H1 (cell line): ENCODE data around the gene KLHDC4. TPM values are rescaled to one million over a fixed set of nuclear protein-coding genes. Genes with fewer than 3 reads are reported as not detected.
"Not testable (repeated sequence)": the region's sequence is repeated elsewhere in the genome, so short reads cannot be mapped to it uniquely, and the experiment has no call there.

Experiments used
- CTCF ChIA-PET: fragments of 300-600 bp; sonication (Branson Sonifier 250); formaldehyde crosslinking; loops from one replicate; lab custom pipeline; 2021; ENCODE audit not compliant: partially characterized antibody; lab: Charles Lee
- POLR2A ChIA-PET: fragments of 300-600 bp; sonication (Branson Sonifier 250); formaldehyde crosslinking; loops from one replicate; lab custom pipeline; 2021; ENCODE audit warnings: inconsistent platforms; ENCODE audit not compliant: partially characterized antibody; lab: Charles Lee
- DNase-seq, 2 experiments: peaks; one replicate each; pipeline versions ENCODE4 v3.0.0 to v3.0.0-alpha.2; 2010 to 2022; ENCODE audit warnings: low spot score in 2 of 2, low read depth in 1 of 2, mixed read lengths in 1 of 2
- FAIRE-seq: peaks from 2 replicates; lab custom pipeline; 2011; peaks lifted over from hg19 to GRCh38; lab: Jason Lieb, UNC
- H2AFZ ChIP-seq: 2 replicates; pipeline ENCODE4 v1.8.1; 2012; ENCODE audit warnings: low read length, inconsistent platforms
- H2AK5ac ChIP-seq: 2 replicates; pipeline ENCODE4 v1.6.1; 2013; ENCODE audit warnings: low read depth, low read length
- H2BK120ac ChIP-seq: replicated peaks from 2 replicates; pipeline ENCODE3; 2013; ENCODE audit warnings: low read depth, low read length, inconsistent platforms
- H2BK12ac ChIP-seq: 2 replicates; pipeline ENCODE4 v1.6.1; 2013; ENCODE audit warnings: low read depth, low read length
- H2BK15ac ChIP-seq: 2 replicates; pipeline ENCODE4 v1.6.1; 2013; ENCODE audit warnings: low read length
- H2BK20ac ChIP-seq: 2 replicates; pipeline ENCODE4 v1.6.1; 2013; ENCODE audit warnings: low read length
- H2BK5ac ChIP-seq: 2 replicates; pipeline ENCODE4 v1.6.1; 2013; ENCODE audit warnings: low read depth, low read length
- H3K14ac ChIP-seq: 2 replicates; pipeline ENCODE4 v1.6.1; 2013; ENCODE audit warnings: inconsistent platforms; ENCODE audit not compliant: insufficient read length
- H3K18ac ChIP-seq: 2 replicates; pipeline ENCODE4 v1.6.1; 2013; ENCODE audit warnings: low read length; ENCODE audit errors: extremely low read depth
- H3K23ac ChIP-seq: 2 replicates; pipeline ENCODE4 v1.6.1; 2013; ENCODE audit warnings: inconsistent platforms; ENCODE audit not compliant: insufficient read length
- H3K23me2 ChIP-seq: 2 replicates; pipeline ENCODE4 v1.6.1; 2013; ENCODE audit warnings: low read depth, low read length
- H3K27ac ChIP-seq: 2 replicates; pipeline ENCODE4 v1.6.1; 2011; ENCODE audit warnings: low read depth, low read length, inconsistent platforms
- H3K27me3 ChIP-seq, 4 experiments: replicated peaks in 1 of 4; 1 replicate in 1 of 4; 2 replicates in 3 of 4; pipeline versions ENCODE4 v1.6.1 to v1.8.1; 2011 to 2013; ENCODE audit warnings: low read length in 3 of 4, mild to moderate bottlenecking in 3 of 4, inconsistent platforms in 2 of 4, mixed read lengths in 2 of 4, moderate library complexity in 1 of 4; ENCODE audit not compliant: control insufficient read depth in 3 of 4, insufficient read depth in 3 of 4; ENCODE audit errors: extremely low read depth in 1 of 4
- H3K36me3 ChIP-seq, 4 experiments: 2 replicates each; pipeline versions ENCODE4 v1.6.1 to v1.8.1; 2011 to 2013; ENCODE audit warnings: mild to moderate bottlenecking in 4 of 4, low read length in 3 of 4, moderate library complexity in 2 of 4, control low read depth in 1 of 4, inconsistent platforms in 1 of 4; ENCODE audit not compliant: insufficient read depth in 4 of 4, control insufficient read depth in 2 of 4
- H3K4ac ChIP-seq: replicated peaks from 2 replicates; pipeline ENCODE3; 2013; ENCODE audit warnings: low read length, low read depth, mixed read lengths, inconsistent platforms; ENCODE audit not compliant: insufficient read length
- H3K4me1 ChIP-seq, 4 experiments: replicated peaks in 1 of 4; 1 replicate in 1 of 4; 2 replicates in 3 of 4; pipeline versions ENCODE4 v1.6.1 to v1.8.1; 2011 to 2013; ENCODE audit warnings: low read length in 3 of 4, inconsistent platforms in 2 of 4, mixed read lengths in 1 of 4; ENCODE audit not compliant: insufficient read depth in 4 of 4, control insufficient read depth in 3 of 4
- H3K4me2 ChIP-seq, 2 experiments: 2 replicates each; pipeline versions ENCODE4 v1.6.1 to v1.8.1; 2011 to 2013; ENCODE audit warnings: low read depth in 2 of 2, low read length in 2 of 2, control low read depth in 1 of 2, inconsistent platforms in 1 of 2, mild to moderate bottlenecking in 1 of 2; ENCODE audit not compliant: insufficient read depth in 1 of 2
- H3K4me3 ChIP-seq, 4 experiments: fragments of 200-600, 300-600 bp in 1 of 4; sonication (generic), shearing (Covaris generic), sonication (Bioruptor Twin) in 1 of 4; 2 replicates each; pipeline versions ENCODE4 v1.5.1 to v1.8.1; 2011 to 2016; ENCODE audit warnings: low read length in 4 of 4, low read depth in 3 of 4, control low read depth in 2 of 4, inconsistent platforms in 2 of 4, mild to moderate bottlenecking in 2 of 4, mixed read lengths in 1 of 4, moderate library complexity in 1 of 4; ENCODE audit not compliant: insufficient read depth in 2 of 4; ENCODE audit errors: extremely low read depth in 1 of 4
- H3K56ac ChIP-seq: replicated peaks from 2 replicates; pipeline ENCODE3; 2013; ENCODE audit warnings: low read depth, mild to moderate bottlenecking, mixed read lengths, low read length, inconsistent platforms; ENCODE audit not compliant: insufficient read length
- H3K79me1 ChIP-seq: 2 replicates; pipeline ENCODE4 v1.6.1; 2013; ENCODE audit warnings: low read depth, low read length, control low read depth
- H3K79me2 ChIP-seq, 2 experiments: 2 replicates each; pipeline versions ENCODE4 v1.6.1 to v1.8.1; 2012 to 2013; ENCODE audit warnings: low read length in 2 of 2, mild to moderate bottlenecking in 2 of 2, inconsistent platforms in 1 of 2; ENCODE audit not compliant: insufficient read depth in 2 of 2, control insufficient read depth in 1 of 2
- H3K9ac ChIP-seq, 4 experiments: replicated peaks in 1 of 4; 1 replicate in 1 of 4; 2 replicates in 3 of 4; pipeline versions ENCODE4 v1.6.1 to v1.8.1; 2011 to 2013; ENCODE audit warnings: low read depth in 3 of 4, low read length in 3 of 4, control low read depth in 2 of 4, mild to moderate bottlenecking in 2 of 4, moderate library complexity in 2 of 4, inconsistent platforms in 1 of 4; ENCODE audit errors: extremely low read depth in 1 of 4
- H3K9me3 ChIP-seq, 2 experiments: 2 replicates each; pipeline versions ENCODE4 v1.6.1 to v1.8.1; 2012 to 2013; ENCODE audit warnings: mild to moderate bottlenecking in 2 of 2, moderate library complexity in 2 of 2, control low read depth in 1 of 2, inconsistent platforms in 1 of 2, low read depth in 1 of 2, low read length in 1 of 2, mixed read lengths in 1 of 2; ENCODE audit not compliant: insufficient read depth in 2 of 2
- H4K20me1 ChIP-seq, 2 experiments: replicated peaks in 1 of 2; 2 replicates each; pipeline versions ENCODE3 to v1.8.1; 2011 to 2013; ENCODE audit warnings: inconsistent platforms in 2 of 2, low read length in 2 of 2, mild to moderate bottlenecking in 1 of 2; ENCODE audit not compliant: insufficient read depth in 2 of 2, control insufficient read depth in 1 of 2
- H4K5ac ChIP-seq: 2 replicates; pipeline ENCODE4 v1.6.1; 2013; ENCODE audit warnings: low read length, low read depth, mixed read lengths, inconsistent platforms; ENCODE audit not compliant: insufficient read length
- H4K8ac ChIP-seq: 2 replicates; pipeline ENCODE4 v1.8.0; 2013; ENCODE audit warnings: mild to moderate bottlenecking, moderate library complexity, low read length, inconsistent platforms; ENCODE audit not compliant: insufficient read depth; ENCODE audit errors: extremely low read depth
- H4K91ac ChIP-seq: replicated peaks from 2 replicates; pipeline ENCODE3; 2013; ENCODE audit warnings: low read length, mixed read lengths, inconsistent platforms; ENCODE audit not compliant: insufficient read length
- WGBS, 2 experiments: shearing (Covaris generic) in 1 of 2; methylation state at CpG; one replicate each; pipeline versions ENCODE4 v1.1.6 to v1.1.7; 2013 to 2015; ENCODE audit warnings: low lambda C conversion rate in 2 of 2, mixed read lengths in 2 of 2, inconsistent platforms in 1 of 2, low coverage in 1 of 2, missing lambda C conversion rate in 1 of 2; ENCODE audit not compliant: insufficient replicate concordance in 2 of 2, insufficient coverage in 1 of 2, insufficient read length in 1 of 2; ENCODE audit errors: extremely low coverage in 1 of 2, missing lambda C conversion rate in 1 of 2; 5-methylcytosine and 5-hydroxymethylcytosine counted together
- polyA plus RNA-seq, 7 experiments: library from polyadenylated mRNA; depleted of rRNA in 3 of 7; stranded (reverse) in 5 of 7; unstranded in 2 of 7; fragments of >200 nt in 5 of 7; fragments of 200-250 nt in 2 of 7; gene quantifications; 1 replicate in 5 of 7; 2 replicates in 1 of 7; 4 replicates in 1 of 7; pipeline versions ENCODE4 v1.2.1 to v1.2.3, GENCODE V29; 2011 to 2013; ENCODE audit warnings: missing spikeins in 2 of 7, mixed read lengths in 2 of 7
- total RNA-seq: library from RNA; stranded (reverse); fragmentation: NEBNext Ultra II Directional; extraction: Animal tissue kit (Norgen Biotek cat#: 25700); gene quantifications from 2 replicates; pipeline ENCODE4 v1.2.1, GENCODE V29; 2021
- TF ChIP-seq, protein P1 (sequence below): IDR thresholded peaks from 2 replicates; pipeline ENCODE4 v1.6.1; 2012; ENCODE audit warnings: inconsistent platforms

Gene KLHDC4
- total and polyA plus RNA-seq, 2 of the 8 experiments (the other 6 are each of a cell fraction or from before 2014, with no cell fraction given) = 23.7 to 63.9 TPM

DNA sequence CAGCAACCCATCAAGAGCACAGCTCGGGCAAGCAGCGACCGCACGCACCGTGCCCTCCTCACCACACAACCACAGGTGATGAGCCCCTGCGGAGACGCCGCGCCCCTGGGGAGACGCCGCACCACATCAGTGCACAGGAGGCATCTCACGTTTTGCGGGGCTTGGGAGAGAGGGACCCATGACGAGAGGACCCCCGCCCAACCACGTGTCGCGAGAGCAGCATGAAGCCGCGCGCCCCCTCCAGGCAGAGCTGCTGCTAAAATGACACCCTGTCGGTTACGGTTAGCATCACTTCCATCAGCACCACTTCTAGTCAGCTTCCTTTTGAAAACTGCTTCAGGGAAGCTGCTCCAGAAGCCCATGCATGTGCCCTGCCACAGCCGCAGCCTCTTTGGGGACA is 45.3 kb downstream of the KLHDC4 start (continued):
- TF ChIP-seq, protein P1, sequence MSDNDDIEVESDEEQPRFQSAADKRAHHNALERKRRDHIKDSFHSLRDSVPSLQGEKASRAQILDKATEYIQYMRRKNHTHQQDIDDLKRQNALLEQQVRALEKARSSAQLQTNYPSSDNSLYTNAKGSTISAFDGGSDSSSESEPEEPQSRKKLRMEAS = no peak
- TF ChIP-seq, all 59 proteins: peak for 0

DNA sequence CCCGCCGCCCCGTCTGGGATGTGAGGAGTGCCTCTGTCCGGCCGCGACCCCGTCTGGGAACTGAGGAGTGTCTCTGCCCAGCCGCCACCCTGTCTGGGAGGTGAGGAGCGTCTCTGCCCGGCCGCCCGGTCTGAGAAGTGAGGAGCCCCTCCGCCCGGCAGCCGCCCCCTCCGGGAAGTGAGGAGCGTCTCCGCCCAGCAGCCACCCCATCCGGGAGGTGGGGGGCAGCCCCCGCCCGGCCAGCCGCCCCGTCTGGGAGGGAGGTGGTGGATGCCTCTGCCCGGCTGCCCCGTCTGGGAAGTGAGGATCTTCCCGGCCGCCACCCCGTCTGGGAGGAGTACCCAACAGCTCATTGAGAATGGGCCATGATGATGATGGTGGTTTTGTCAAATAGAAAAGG is 47.0 kb downstream of the KLHDC4 start:
- not testable (repeated sequence) for H2BK12ac ChIP-seq, H3K9me3 ChIP-seq, H2AK5ac ChIP-seq, H3K56ac ChIP-seq, H3K4ac ChIP-seq, H3K4me1 ChIP-seq, H4K91ac ChIP-seq, H3K27me3 ChIP-seq, H3K4me3 ChIP-seq, H3K23ac ChIP-seq, H3K14ac ChIP-seq, H3K18ac ChIP-seq, H3K79me1 ChIP-seq, H2BK20ac ChIP-seq, H2BK5ac ChIP-seq, H3K9ac ChIP-seq, H2BK120ac ChIP-seq, H4K5ac ChIP-seq, FAIRE-seq, H4K8ac ChIP-seq, DNase-seq, H3K4me2 ChIP-seq, H3K23me2 ChIP-seq, H2BK15ac ChIP-seq, H3K27ac ChIP-seq, H2AFZ ChIP-seq
- Histone ChIP-seq H3K79me2 (peaks cover 0 to 11% of the 10 kb centered on the region in 2 experiments; a peak in 1 of 4 replicates), H4K20me1 (peaks cover 2 to 12% of the 10 kb centered on the region in 2 experiments), H3K36me3 (peaks cover 5 to 35% (median 17%) of the 10 kb centered on the region in 4 experiments; a peak in 6 of 8 replicates)
- ChIA-PET CTCF (interaction anchor here (1.3 kb wide), 1 partner anchor 17 kb away, joined by 4 read pairs; no protein-coding TSS in a partner anchor), POLR2A (interaction anchor here (7.4 kb wide), 1 partner anchor 14 kb away, joined by 39 read pairs; no protein-coding TSS in a partner anchor)
- 92% methylated on average over 5 of the region's 28 CpGs; no CpG with 5 or more reads in 1 of the 2 experiments for WGBS, 2 experiments
